DOHH2 (cell line): Measurements from ENCODE around the gene HERC3.

Source experiments
- EZH2phosphoT487 ChIP-seq: fragments of 200-600 bp; sonication (generic); IDR thresholded peaks from 2 replicates; pipeline ENCODE4 v1.6.1; 2017; ENCODE audit warnings: borderline replicate concordance, mild to moderate bottlenecking, antibody characterized with exemption, low read length, moderate library complexity, mixed read lengths
- TF ChIP-seq, protein P1 (sequence below): fragments of 200-600 bp; sonication (generic); IDR thresholded peaks from one replicate; pipeline ENCODE4 v1.5.1; 2014; ENCODE audit warnings: antibody characterized with exemption, mild to moderate bottlenecking, low read depth, low read length; ENCODE audit not compliant: poor library complexity, severe bottlenecking

DNA sequence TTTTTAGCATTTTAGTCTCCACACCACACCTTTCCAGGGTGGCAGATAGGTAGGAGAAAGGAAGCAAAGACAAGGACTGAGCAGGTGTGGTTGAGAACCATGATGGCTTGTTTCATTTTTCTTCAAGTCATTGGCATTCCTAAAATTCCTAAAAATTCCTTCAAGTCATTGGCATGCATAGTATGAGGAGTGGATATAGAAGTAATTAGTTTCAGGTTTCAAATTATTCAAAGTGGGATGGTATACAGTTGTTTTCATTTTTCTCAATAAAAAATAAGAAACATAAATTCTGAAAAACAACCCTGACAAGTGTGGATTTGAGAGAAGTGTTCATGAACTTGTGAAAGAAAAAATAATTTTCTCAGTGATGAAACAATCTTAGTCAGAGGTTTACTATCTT is 22.3 kb upstream of the HERC3 start:
- TF ChIP-seq, protein P1, sequence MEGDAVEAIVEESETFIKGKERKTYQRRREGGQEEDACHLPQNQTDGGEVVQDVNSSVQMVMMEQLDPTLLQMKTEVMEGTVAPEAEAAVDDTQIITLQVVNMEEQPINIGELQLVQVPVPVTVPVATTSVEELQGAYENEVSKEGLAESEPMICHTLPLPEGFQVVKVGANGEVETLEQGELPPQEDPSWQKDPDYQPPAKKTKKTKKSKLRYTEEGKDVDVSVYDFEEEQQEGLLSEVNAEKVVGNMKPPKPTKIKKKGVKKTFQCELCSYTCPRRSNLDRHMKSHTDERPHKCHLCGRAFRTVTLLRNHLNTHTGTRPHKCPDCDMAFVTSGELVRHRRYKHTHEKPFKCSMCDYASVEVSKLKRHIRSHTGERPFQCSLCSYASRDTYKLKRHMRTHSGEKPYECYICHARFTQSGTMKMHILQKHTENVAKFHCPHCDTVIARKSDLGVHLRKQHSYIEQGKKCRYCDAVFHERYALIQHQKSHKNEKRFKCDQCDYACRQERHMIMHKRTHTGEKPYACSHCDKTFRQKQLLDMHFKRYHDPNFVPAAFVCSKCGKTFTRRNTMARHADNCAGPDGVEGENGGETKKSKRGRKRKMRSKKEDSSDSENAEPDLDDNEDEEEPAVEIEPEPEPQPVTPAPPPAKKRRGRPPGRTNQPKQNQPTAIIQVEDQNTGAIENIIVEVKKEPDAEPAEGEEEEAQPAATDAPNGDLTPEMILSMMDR: no peak
- no peak for TF ChIP-seq EZH2phosphoT487
